K562 (cell line): ENCODE data around the gene GJA8. TPM values are rescaled to one million over a fixed set of nuclear protein-coding genes. Genes with fewer than 3 reads are reported as not detected.

ENCODE experiments used
- ATAC-seq: fragments of 200-7000 bp; cut with Tn5 transposase; 3 replicates; pipeline ENCODE4 v1.9.1; 2020; ENCODE audit warnings: moderate library complexity
- BruUV-seq: library from RNA; stranded (reverse); fragments of 400-500 nt; replicated peaks from 2 replicates; lab custom pipeline; 2021; lab: Mats Ljungman, UMichigan
- CTCF ChIA-PET: fragments of 300-600 bp; formaldehyde crosslinking; extraction: SDS; loops from one replicate; lab custom pipeline; 2021; ENCODE audit warnings: low intra/inter-chr PET ratio; lab: Yijun Ruan, JAX
- POLR2A ChIA-PET: fragments of 300-600, 350-650 bp; sonication (Branson Sonifier 250); formaldehyde crosslinking; extraction: SDS; loops from one replicate; lab custom pipeline; 2021; ENCODE audit warnings: antibody characterized with exemption, inconsistent platforms; lab: Yijun Ruan, JAX
- DNase-seq, 4 experiments: peaks; one replicate each; pipeline versions ENCODE4 v3.0.0 to v3.0.0-alpha.2; 2011 to 2018; ENCODE audit warnings: low spot score in 3 of 4, mixed read lengths in 3 of 4; ENCODE audit errors: extremely low read depth in 1 of 4
- FAIRE-seq: peaks from 2 replicates; lab custom pipeline; 2011; peaks lifted over from hg19 to GRCh38; lab: Jason Lieb, UNC
- H2AFZ ChIP-seq: 2 replicates; pipeline ENCODE4 v1.6.0; 2011; ENCODE audit warnings: low read depth, low read length, control low read depth, inconsistent platforms
- H3K27ac ChIP-seq: fragments of 200-600 bp; 3 replicates; pipeline ENCODE4 v1.8.0; 2011; ENCODE audit warnings: low read depth, mild to moderate bottlenecking, control low read depth, inconsistent platforms, low read length, moderate library complexity, mixed read lengths; ENCODE audit errors: extremely low read depth
- H3K27me3 ChIP-seq, 2 experiments: fragments of 300-600 bp in 1 of 2; 2 replicates in 1 of 2; 3 replicates in 1 of 2; pipeline versions ENCODE4 v1.6.0 to v1.8.0; 2011; ENCODE audit warnings: inconsistent platforms in 2 of 2, low read length in 2 of 2, mild to moderate bottlenecking in 1 of 2, mixed read lengths in 1 of 2, moderate library complexity in 1 of 2; ENCODE audit not compliant: control insufficient read depth in 2 of 2, insufficient read depth in 2 of 2
- H3K36me3 ChIP-seq: fragments of 300-600 bp; 3 replicates; pipeline ENCODE4 v1.8.0; 2011; ENCODE audit warnings: mild to moderate bottlenecking, low read length, inconsistent platforms; ENCODE audit not compliant: control insufficient read depth, insufficient read depth
- H3K4me1 ChIP-seq, 2 experiments: fragments of 200-600 bp in 1 of 2; replicated peaks in 1 of 2; 2 replicates in 1 of 2; 3 replicates in 1 of 2; pipeline versions ENCODE4 v1.5.1 to v1.8.0; 2011; ENCODE audit warnings: inconsistent platforms in 2 of 2, low read length in 2 of 2, mild to moderate bottlenecking in 1 of 2, mixed read lengths in 1 of 2, moderate library complexity in 1 of 2; ENCODE audit not compliant: control insufficient read depth in 2 of 2, insufficient read depth in 2 of 2
- H3K4me2 ChIP-seq: 2 replicates; pipeline ENCODE4 v1.6.1; 2011; ENCODE audit warnings: low read length, control low read depth, inconsistent platforms, mixed read lengths; ENCODE audit not compliant: insufficient read depth
- H3K4me3 ChIP-seq: fragments of 200-600 bp; sonication (generic), shearing (Covaris generic); 2 replicates; pipeline ENCODE4 v1.5.1; 2016; ENCODE audit warnings: control low read depth, inconsistent platforms
- H3K79me2 ChIP-seq: fragments of 200-600 bp; 3 replicates; pipeline ENCODE4 v1.8.0; 2011; ENCODE audit warnings: low read length, inconsistent platforms; ENCODE audit not compliant: control insufficient read depth, insufficient read depth
- H3K9ac ChIP-seq, 2 experiments: 2 replicates each; pipeline versions ENCODE4 v1.6.0 to v1.6.1; 2011; ENCODE audit warnings: low read depth in 2 of 2, low read length in 2 of 2, control low read depth in 1 of 2, inconsistent platforms in 1 of 2, mild to moderate bottlenecking in 1 of 2, mixed read lengths in 1 of 2; ENCODE audit not compliant: insufficient read depth in 1 of 2
- H3K9me1 ChIP-seq: one replicate; pipeline ENCODE4 v1.6.0; 2011; ENCODE audit warnings: inconsistent platforms, mild to moderate bottlenecking, low read length, moderate library complexity; ENCODE audit not compliant: control insufficient read depth, insufficient read depth
- H3K9me3 ChIP-seq: replicated peaks from 2 replicates; pipeline ENCODE4 v1.5.1; 2011; ENCODE audit warnings: low read depth, low read length, inconsistent platforms; ENCODE audit not compliant: control insufficient read depth, insufficient read depth
- H4K20me1 ChIP-seq: replicated peaks from 2 replicates; pipeline ENCODE4 v1.6.1; 2011; ENCODE audit warnings: low read length, inconsistent platforms, mixed read lengths; ENCODE audit not compliant: control insufficient read depth, insufficient read depth
- WGBS: fragments of 100-300 bp; shearing (Covaris generic); methylation state at CpG from one replicate; pipeline ENCODE4 v1.1.6; 2016; ENCODE audit warnings: low coverage, mixed read lengths; ENCODE audit not compliant: insufficient coverage; ENCODE audit errors: missing lambda C conversion rate; 5-methylcytosine and 5-hydroxymethylcytosine counted together
- in situ Hi-C: fragments of 300-500 bp; cut with MboI; formaldehyde crosslinking; loops from 4 replicates; pipeline ENCODE4 v1.15.0; 2018; ENCODE audit warnings: inconsistent platforms, mixed read lengths
- intact Hi-C: fragments of 100-400 bp; cut with micrococcal nuclease; formaldehyde crosslinking; loops from 2 replicates; pipeline ENCODE4 v1.14.2; 2022
- polyA plus RNA-seq, 8 experiments: library from polyadenylated mRNA; depleted of rRNA in 4 of 8; stranded (reverse) in 5 of 8; unstranded in 3 of 8; fragments of >200 nt; fragmentation: Nextera tagmentation in 2 of 8; fragmentation: Illumina TruSeq in 1 of 8; extraction: Ambion mirVana in 2 of 8; extraction: Trizol in 1 of 8; gene quantifications; 2 replicates each; pipeline versions ENCODE4 v1.2.1 to v1.2.3, GENCODE V29; 2011 to 2014; ENCODE audit warnings: inconsistent platforms in 1 of 8, missing spikeins in 1 of 8
- total RNA-seq, 7 experiments: library from RNA; depleted of rRNA in 6 of 7; stranded (reverse); fragments of >200 nt in 6 of 7; fragmentation: Illumina TruSeq in 2 of 7; extraction: Trizol in 2 of 7; gene quantifications; 2 replicates each; pipeline versions ENCODE4 v1.2.1 to v1.2.3, GENCODE V29; 2011 to 2021; ENCODE audit warnings: low replicate concordance in 1 of 7
- TF ChIP-seq, protein P1 (sequence below), 2 experiments: fragments of 450-650 bp; IDR thresholded peaks; 2 replicates each; pipeline ENCODE4 v1.6.1; 2016; ENCODE audit warnings: mild to moderate bottlenecking in 2 of 2, borderline replicate concordance in 1 of 2, low read depth in 1 of 2, moderate library complexity in 1 of 2

Gene GJA8
- total and polyA plus RNA-seq, 9 of the 15 experiments (the other 6 are each of a cell fraction or from before 2014, with no cell fraction given) = not detected

DNA sequence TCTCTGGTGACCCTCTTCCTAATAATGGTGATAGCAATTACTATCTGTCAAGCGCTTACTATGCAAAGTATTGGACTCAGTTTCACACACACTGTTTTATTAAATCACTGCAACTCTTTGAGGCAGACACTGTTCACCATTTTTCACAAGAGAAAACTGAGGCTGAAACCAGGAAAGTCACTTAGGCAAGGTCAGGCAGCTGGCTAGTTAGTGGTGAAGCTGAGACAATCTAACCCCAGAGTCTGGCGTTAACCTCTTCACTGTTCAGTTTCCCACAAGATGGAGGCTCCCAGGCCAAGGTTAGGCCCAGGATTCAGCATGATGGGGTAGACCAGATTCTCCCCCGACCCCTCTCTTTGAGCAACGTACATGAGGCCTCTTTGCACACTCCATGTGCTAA, 4.8 kb upstream of the GJA8 start:
- ChIA-PET CTCF (no interaction called here), POLR2A (no interaction called here)
- Histone ChIP-seq H3K4me3 (no peak overlapping the region), H4K20me1 (no peaks in the 10 kb centered on the region), H3K27ac (no peak overlapping the region), H3K79me2 (no peaks in the 10 kb centered on the region), H3K9me1 (no peaks in the 10 kb centered on the region), H3K27me3 (peaks cover 2 to 34% of the 10 kb centered on the region in 2 experiments; a peak in 4 of 5 replicates), H3K9me3 (no peaks in the 10 kb centered on the region), H3K9ac (no peak overlapping the region), H3K4me2 (no peak overlapping the region), H2AFZ (no peak overlapping the region), H3K36me3 (no peaks in the 10 kb centered on the region), H3K4me1 (no peaks in the 10 kb centered on the region)
- no TSS peak for BruUV-seq
- whole genome bisulfite sequencing = 2% methylated on average over 4 of the region's 4 CpGs
- ATAC-seq = no peak
- in situ Hi-C loops = loop anchor here (10.0 kb wide), 1 partner anchor 623 kb away; no protein-coding TSS in a partner anchor
- intact Hi-C loops = loop anchor here (10.0 kb wide), 1 partner anchor 503 kb away; no protein-coding TSS in a partner anchor
- DNase-seq = no peak
- no peak for FAIRE-seq
- TF ChIP-seq, protein P1, sequence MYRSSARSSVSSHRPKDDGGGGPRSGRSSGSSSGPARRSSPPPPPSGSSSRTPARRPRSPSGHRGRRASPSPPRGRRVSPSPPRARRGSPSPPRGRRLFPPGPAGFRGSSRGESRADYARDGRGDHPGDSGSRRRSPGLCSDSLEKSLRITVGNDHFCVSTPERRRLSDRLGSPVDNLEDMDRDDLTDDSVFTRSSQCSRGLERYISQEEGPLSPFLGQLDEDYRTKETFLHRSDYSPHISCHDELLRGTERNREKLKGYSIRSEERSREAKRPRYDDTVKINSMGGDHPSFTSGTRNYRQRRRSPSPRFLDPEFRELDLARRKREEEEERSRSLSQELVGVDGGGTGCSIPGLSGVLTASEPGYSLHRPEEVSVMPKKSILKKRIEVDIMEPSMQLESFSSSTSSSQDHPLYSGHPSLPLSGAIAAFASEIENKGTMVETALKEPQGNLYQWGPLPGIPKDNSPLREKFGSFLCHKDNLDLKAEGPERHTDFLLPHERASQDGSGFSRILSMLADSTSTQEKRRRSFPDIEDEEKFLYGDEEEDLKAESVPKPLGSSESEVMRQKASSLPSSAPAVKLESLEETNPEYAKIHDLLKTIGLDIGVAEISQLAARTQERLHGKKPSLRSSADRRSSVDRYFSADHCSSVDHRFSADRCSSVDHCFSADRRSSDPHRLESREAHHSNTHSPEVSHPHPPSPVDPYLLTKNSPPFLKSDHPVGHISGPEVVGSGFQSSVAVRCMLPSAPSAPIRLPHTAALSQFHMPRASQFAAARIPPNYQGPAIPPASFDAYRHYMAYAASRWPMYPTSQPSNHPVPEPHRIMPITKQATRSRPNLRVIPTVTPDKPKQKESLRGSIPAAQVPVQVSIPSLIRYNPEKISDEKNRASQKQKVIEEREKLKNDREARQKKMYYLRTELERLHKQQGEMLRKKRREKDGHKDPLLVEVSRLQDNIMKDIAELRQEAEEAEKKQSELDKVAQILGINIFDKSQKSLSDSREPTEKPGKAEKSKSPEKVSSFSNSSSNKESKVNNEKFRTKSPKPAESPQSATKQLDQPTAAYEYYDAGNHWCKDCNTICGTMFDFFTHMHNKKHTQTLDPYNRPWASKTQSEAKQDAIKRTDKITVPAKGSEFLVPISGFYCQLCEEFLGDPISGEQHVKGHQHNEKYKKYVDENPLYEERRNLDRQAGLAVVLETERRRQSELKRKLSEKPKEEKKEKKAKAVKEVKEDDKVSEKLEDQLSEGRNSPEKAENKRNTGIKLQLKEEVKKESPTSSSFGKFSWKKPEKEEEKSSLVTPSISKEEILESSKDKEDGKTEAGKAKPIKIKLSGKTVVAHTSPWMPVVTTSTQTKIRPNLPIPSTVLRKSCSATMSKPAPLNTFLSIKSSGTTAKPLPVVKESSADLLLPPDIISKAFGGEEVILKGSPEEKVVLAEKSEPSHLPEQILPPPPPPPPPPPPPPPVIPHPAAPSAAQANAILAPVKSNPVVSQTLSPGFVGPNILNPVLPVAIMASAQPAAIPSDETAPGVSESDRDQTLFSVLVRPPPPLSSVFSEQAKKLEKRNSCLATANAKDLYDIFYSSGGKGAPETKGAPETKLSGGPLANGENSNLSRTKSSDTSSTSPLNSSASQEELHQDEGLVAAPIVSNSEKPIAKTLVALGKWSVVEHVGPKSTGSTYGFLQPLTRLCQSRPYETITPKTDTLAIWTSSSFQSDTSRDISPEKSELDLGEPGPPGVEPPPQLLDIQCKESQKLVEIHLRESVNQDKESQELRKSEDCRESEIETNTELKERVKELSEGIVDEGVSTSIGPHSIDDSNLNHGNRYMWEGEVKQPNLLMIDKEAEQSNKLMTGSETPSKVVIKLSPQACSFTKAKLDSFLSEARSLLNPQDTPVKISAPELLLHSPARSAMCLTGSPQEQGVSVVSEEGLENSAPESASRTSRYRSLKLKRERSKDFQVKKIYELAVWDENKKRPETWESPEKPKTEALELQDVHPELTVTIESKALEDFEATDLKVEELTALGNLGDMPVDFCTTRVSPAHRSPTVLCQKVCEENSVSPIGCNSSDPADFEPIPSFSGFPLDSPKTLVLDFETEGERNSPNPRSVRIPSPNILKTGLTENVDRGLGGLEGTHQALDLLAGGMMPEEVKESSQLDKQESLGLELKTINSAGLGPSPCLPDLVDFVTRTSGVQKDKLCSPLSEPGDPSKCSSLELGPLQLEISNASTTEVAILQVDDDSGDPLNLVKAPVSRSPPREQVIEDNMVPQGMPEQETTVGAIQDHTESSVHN (IDR thresholded peaks at IDR 0.05; ENCODE audit: borderline replicate concordance in 1 of 2, low read depth in 1 of 2) = no peak
